Mesodermal cell (in vitro differentiated cells): Measurements from ENCODE around the gene RING1.

Experiments
- H3K27ac ChIP-seq: 2 replicates; pipeline ENCODE4 v1.7.0; 2013; ENCODE audit warnings: mild to moderate bottlenecking, low read depth, low read length, moderate library complexity; ENCODE audit not compliant: severe bottlenecking
- H3K36me3 ChIP-seq: 2 replicates; pipeline ENCODE4 v1.7.1; 2013; ENCODE audit warnings: mild to moderate bottlenecking, low read length, moderate library complexity; ENCODE audit not compliant: control insufficient read depth, insufficient read depth
- H3K4me1 ChIP-seq: one replicate; pipeline ENCODE4 v1.7.1; 2013; ENCODE audit warnings: mild to moderate bottlenecking, low read length; ENCODE audit not compliant: insufficient read depth, control insufficient read depth, poor library complexity, severe bottlenecking
- H3K4me3 ChIP-seq: 2 replicates; pipeline ENCODE4 v1.7.0; 2013; ENCODE audit warnings: low read length, control low read depth, mild to moderate bottlenecking; ENCODE audit not compliant: insufficient read depth, poor library complexity, severe bottlenecking; ENCODE audit errors: extremely low read depth
- H3K9me3 ChIP-seq: 2 replicates; pipeline ENCODE4 v1.7.1; 2013; ENCODE audit warnings: mild to moderate bottlenecking, low read length, moderate library complexity; ENCODE audit not compliant: control insufficient read depth
- WGBS, 2 experiments: methylation state at CpG; one replicate each; pipeline ENCODE4 v1.1.5; 2013; ENCODE audit warnings: missing lambda C conversion rate in 2 of 2; ENCODE audit not compliant: insufficient coverage in 2 of 2; 5-methylcytosine and 5-hydroxymethylcytosine counted together

RING1 gene

GRCh38 chr6:33236328-33236727 is 28.0 kb downstream of the RING1 start:
- Histone ChIP-seq H3K36me3 (no peaks in the 10 kb centered on the region), H3K9me3 (no peaks in the 10 kb centered on the region), H3K4me3 (no peak overlapping the region), H3K4me1 (peaks cover 8% of the 10 kb centered on the region), H3K27ac (no peak overlapping the region)

GRCh38 chr6:33236852-33237251 is 28.6 kb downstream of the RING1 start:
- 89 to 92% methylated on average over 6 of the region's 6 CpGs for WGBS, 2 experiments
- no peaks in the 10 kb centered on the region for H3K36me3 ChIP-seq
- no peak overlapping the region for H3K4me3 ChIP-seq
- H3K27ac ChIP-seq: no peak overlapping the region
- peaks cover 8% of the 10 kb centered on the region for H3K4me1 ChIP-seq
- no peaks in the 10 kb centered on the region for H3K9me3 ChIP-seq

- H3K9me3 ChIP-seq: no peaks in the 10 kb centered on the region
- H3K36me3 ChIP-seq: no peaks in the 10 kb centered on the region
- 100% methylated on average over 2 of the region's 2 CpGs for WGBS, 2 experiments
- no peak overlapping the region for H3K27ac ChIP-seq
- H3K4me1 ChIP-seq: peaks cover 8% of the 10 kb centered on the region
- H3K4me3 ChIP-seq: no peak overlapping the region
These were observed 29.4 kb downstream of the RING1 start for GRCh38 chr6:33237741-33238140.

- no CpG with 5 or more reads among the region's 3 CpGs for WGBS, 2 experiments
- H3K36me3 ChIP-seq: no peaks in the 10 kb centered on the region
- no peak overlapping the region for H3K4me3 ChIP-seq
- no peaks in the 10 kb centered on the region for H3K9me3 ChIP-seq
- no peak overlapping the region for H3K27ac ChIP-seq
- no peaks in the 10 kb centered on the region for H3K4me1 ChIP-seq
These were observed 33.7 kb downstream of the RING1 start for GRCh38 chr6:33241968-33242367.

GRCh38 chr6:33243476-33243875 is 35.2 kb downstream of the RING1 start:
- H3K27ac ChIP-seq: no peak overlapping the region
- no peaks in the 10 kb centered on the region for H3K36me3 ChIP-seq
- 67% methylated on average over 1 of the region's 1 CpG; no CpG with 5 or more reads in 1 of the 2 experiments for WGBS, 2 experiments
- no peaks in the 10 kb centered on the region for H3K4me1 ChIP-seq
- H3K4me3 ChIP-seq: no peak overlapping the region
- H3K9me3 ChIP-seq: no peaks in the 10 kb centered on the region

GRCh38 chr6:33247977-33248642 is 39.8 kb downstream of the RING1 start:
- WGBS, 2 experiments: 9 to 12% methylated on average over 20 to 28 of the region's 28 CpGs
- peak overlapping the region; percentile 48 for H3K4me3 ChIP-seq

GRCh38 chr6:33248643-33248931 is 40.3 kb downstream of the RING1 start:
- Histone ChIP-seq H3K36me3 (peaks cover 13% of the 10 kb centered on the region), H3K9me3 (no peaks in the 10 kb centered on the region), H3K27ac (peak overlapping the region; percentile 57), H3K4me3 (peak overlapping the region; percentile 48), H3K4me1 (peaks cover 10% of the 10 kb centered on the region)
- WGBS, 2 experiments: 7 to 16% methylated on average over 13 to 17 of the region's 18 CpGs

More at GRCh38 chr6:33247977-33248642, 39.8 kb downstream of the RING1 start:
- Histone ChIP-seq H3K4me1 (peaks cover 10% of the 10 kb centered on the region), H3K27ac (peak overlapping the region; percentile 57), H3K9me3 (no peaks in the 10 kb centered on the region), H3K36me3 (peaks cover 13% of the 10 kb centered on the region)

GRCh38 chr6:33248932-33249731 is 40.8 kb downstream of the RING1 start:
- WGBS, 2 experiments: 1% methylated on average over 49 to 57 of the region's 58 CpGs
- Histone ChIP-seq H3K27ac (peak overlapping the region; percentile 79), H3K9me3 (no peaks in the 10 kb centered on the region), H3K4me1 (peaks cover 10% of the 10 kb centered on the region), H3K4me3 (peak overlapping the region; percentile 48), H3K36me3 (peaks cover 13% of the 10 kb centered on the region)

GRCh38 chr6:33249732-33250630 is 41.7 kb downstream of the RING1 start:
- H3K4me1 ChIP-seq: peaks cover 10% of the 10 kb centered on the region
- peak overlapping the region; percentile 48 for H3K4me3 ChIP-seq
- WGBS, 2 experiments: 43 to 48% methylated on average over 11 of the region's 15 CpGs
- H3K36me3 ChIP-seq: peaks cover 14% of the 10 kb centered on the region
- H3K27ac ChIP-seq: peak overlapping the region; percentile 79
- H3K9me3 ChIP-seq: no peaks in the 10 kb centered on the region

- Histone ChIP-seq H3K4me1 (peaks cover 10% of the 10 kb centered on the region), H3K27ac (no peak overlapping the region), H3K36me3 (peaks cover 16% of the 10 kb centered on the region), H3K4me3 (no peak overlapping the region), H3K9me3 (no peaks in the 10 kb centered on the region)
- 98 to 99% methylated on average over 9 to 12 of the region's 13 CpGs for WGBS, 2 experiments
These were observed 42.4 kb downstream of the RING1 start for GRCh38 chr6:33250731-33251130.
